ACC112 (cell line): ENCODE measurements around the gene MYO18B.

Experiments
- H2AFZ ChIP-seq: fragments of 200-600 bp; sonication (generic); one replicate; pipeline ENCODE4 v1.6.0; 2017; ENCODE audit warnings: antibody characterized with exemption, low read length; ENCODE audit not compliant: unreplicated experiment
- H3K27ac ChIP-seq: fragments of 200-600 bp; sonication (generic); 2 replicates; pipeline ENCODE4 v1.5.1; 2014; ENCODE audit warnings: low read depth, mild to moderate bottlenecking, antibody characterized with exemption, low read length, moderate library complexity
- H3K27me3 ChIP-seq: fragments of 200-600 bp; sonication (generic); 2 replicates; pipeline ENCODE4 v1.6.1; 2014; ENCODE audit warnings: mild to moderate bottlenecking, antibody characterized with exemption, low read length, moderate library complexity, mixed read lengths; ENCODE audit not compliant: insufficient read depth
- H3K36me3 ChIP-seq: fragments of 200-600 bp; sonication (generic); 2 replicates; pipeline ENCODE4 v1.6.1; 2016; ENCODE audit warnings: mild to moderate bottlenecking, antibody characterized with exemption, low read length, moderate library complexity, mixed read lengths; ENCODE audit not compliant: insufficient read depth
- H3K4me1 ChIP-seq: fragments of 200-600 bp; sonication (generic); one replicate; pipeline ENCODE4 v1.6.1; 2016; ENCODE audit warnings: low read length, mixed read lengths; ENCODE audit not compliant: insufficient read depth, unreplicated experiment, control insufficient read depth
- H3K4me3 ChIP-seq: fragments of 200-600 bp; sonication (generic); 2 replicates; pipeline ENCODE4 v1.5.1; 2014; ENCODE audit warnings: mild to moderate bottlenecking, low read depth, low read length
- H3K79me2 ChIP-seq: fragments of 200-600 bp; sonication (generic); one replicate; pipeline ENCODE4 v1.6.0; 2016; ENCODE audit warnings: low read length; ENCODE audit not compliant: control insufficient read depth, unreplicated experiment, insufficient read depth

MYO18B gene

GRCh38 chr22:25987948-25988347 is 246.0 kb downstream of the MYO18B start:
- Histone ChIP-seq H3K27me3 (no peaks in the 10 kb centered on the region), H3K27ac (no peak overlapping the region), H3K4me1 (no peaks in the 10 kb centered on the region), H3K4me3 (no peak overlapping the region), H3K79me2 (no peaks in the 10 kb centered on the region), H2AFZ (no peak overlapping the region), H3K36me3 (no peaks in the 10 kb centered on the region)

GRCh38 chr22:25990940-25991339 is 249.0 kb downstream of the MYO18B start:
- no peaks in the 10 kb centered on the region for H3K4me1 ChIP-seq
- H3K27ac ChIP-seq, result no peak overlapping the region
- no peaks in the 10 kb centered on the region for H3K36me3 ChIP-seq
- no peak overlapping the region for H2AFZ ChIP-seq
- H3K79me2 ChIP-seq, result no peaks in the 10 kb centered on the region
- no peak overlapping the region for H3K4me3 ChIP-seq
- no peaks in the 10 kb centered on the region for H3K27me3 ChIP-seq

- Histone ChIP-seq H3K4me3 (no peak overlapping the region), H3K27ac (no peak overlapping the region), H3K4me1 (no peaks in the 10 kb centered on the region), H3K36me3 (no peaks in the 10 kb centered on the region), H3K27me3 (no peaks in the 10 kb centered on the region), H2AFZ (no peak overlapping the region), H3K79me2 (no peaks in the 10 kb centered on the region)
These were observed 250.3 kb downstream of the MYO18B start for GRCh38 chr22:25992331-25992730.

- Histone ChIP-seq H3K79me2 (no peaks in the 10 kb centered on the region), H3K4me3 (no peak overlapping the region), H2AFZ (no peak overlapping the region), H3K36me3 (no peaks in the 10 kb centered on the region), H3K4me1 (no peaks in the 10 kb centered on the region), H3K27ac (no peak overlapping the region), H3K27me3 (no peaks in the 10 kb centered on the region)
These were observed 254.7 kb downstream of the MYO18B start for GRCh38 chr22:25996669-25997068.

- Histone ChIP-seq H3K27me3 (no peaks in the 10 kb centered on the region), H3K36me3 (no peaks in the 10 kb centered on the region), H3K27ac (no peak overlapping the region), H2AFZ (no peak overlapping the region), H3K4me1 (no peaks in the 10 kb centered on the region), H3K4me3 (no peak overlapping the region), H3K79me2 (no peaks in the 10 kb centered on the region)
These were observed 256.1 kb downstream of the MYO18B start for GRCh38 chr22:25997886-25998775.

- Histone ChIP-seq H3K4me3 (no peak overlapping the region), H3K27me3 (no peaks in the 10 kb centered on the region), H3K36me3 (no peaks in the 10 kb centered on the region), H2AFZ (no peak overlapping the region), H3K79me2 (no peaks in the 10 kb centered on the region), H3K27ac (no peak overlapping the region), H3K4me1 (no peaks in the 10 kb centered on the region)
These were observed 260.5 kb downstream of the MYO18B start for GRCh38 chr22:26002456-26002855.

GRCh38 chr22:26004477-26004876 is 262.5 kb downstream of the MYO18B start:
- no peak overlapping the region for H3K27ac ChIP-seq

GRCh38 chr22:26008587-26008986 is 266.6 kb downstream of the MYO18B start:
- no peaks in the 10 kb centered on the region for H3K4me1 ChIP-seq
- H2AFZ ChIP-seq, result no peak overlapping the region
- H3K27me3 ChIP-seq, result no peaks in the 10 kb centered on the region
- H3K79me2 ChIP-seq, result no peaks in the 10 kb centered on the region
- no peak overlapping the region for H3K4me3 ChIP-seq
- no peak overlapping the region for H3K27ac ChIP-seq
- H3K36me3 ChIP-seq, result no peaks in the 10 kb centered on the region

More at GRCh38 chr22:26004477-26004876, 262.5 kb downstream of the MYO18B start:
- Histone ChIP-seq H3K79me2 (no peaks in the 10 kb centered on the region), H2AFZ (no peak overlapping the region), H3K4me3 (no peak overlapping the region), H3K36me3 (no peaks in the 10 kb centered on the region), H3K27me3 (no peaks in the 10 kb centered on the region), H3K4me1 (no peaks in the 10 kb centered on the region)

- Histone ChIP-seq H3K36me3 (no peaks in the 10 kb centered on the region), H3K27me3 (no peaks in the 10 kb centered on the region), H3K4me3 (no peak overlapping the region), H3K79me2 (no peaks in the 10 kb centered on the region), H2AFZ (no peak overlapping the region), H3K27ac (no peak overlapping the region), H3K4me1 (no peaks in the 10 kb centered on the region)
These were observed 274.9 kb downstream of the MYO18B start for GRCh38 chr22:26016916-26017315.

GRCh38 chr22:26017932-26018331 is 275.9 kb downstream of the MYO18B start:
- Histone ChIP-seq H3K4me3 (no peak overlapping the region), H3K27ac (no peak overlapping the region), H3K27me3 (no peaks in the 10 kb centered on the region), H3K79me2 (no peaks in the 10 kb centered on the region), H2AFZ (no peak overlapping the region), H3K36me3 (no peaks in the 10 kb centered on the region), H3K4me1 (no peaks in the 10 kb centered on the region)

GRCh38 chr22:26019596-26019995 is 277.6 kb downstream of the MYO18B start:
- no peak overlapping the region for H3K27ac ChIP-seq

More at GRCh38 chr22:26019596-26019995, 277.6 kb downstream of the MYO18B start:
- Histone ChIP-seq H3K4me3 (no peak overlapping the region), H3K27me3 (no peaks in the 10 kb centered on the region), H3K79me2 (no peaks in the 10 kb centered on the region), H3K4me1 (no peaks in the 10 kb centered on the region), H3K36me3 (no peaks in the 10 kb centered on the region), H2AFZ (no peak overlapping the region)
